Uterus (tissue), 2 donors: Measurements from ENCODE around the gene TRPC4.

Experiments used
- POLR2A ChIP-seq, 2 donors: fragments of 450-650 bp; IDR thresholded peaks; one replicate each; pipeline ENCODE4 v1.6.1; 2016; ENCODE audit warnings: antibody characterized with exemption in 2 of 2, mild to moderate bottlenecking in 1 of 2, moderate library complexity in 1 of 2
- TF ChIP-seq, protein P1 (sequence below), 4 experiments: fragments of 200-600 bp in 2 of 4; fragments of 450-650 bp in 2 of 4; sonication (generic) in 2 of 4; IDR thresholded peaks; one replicate each; pipeline ENCODE4 v1.5.1; 2016 to 2019; ENCODE audit warnings: antibody characterized with exemption in 4 of 4, mild to moderate bottlenecking in 2 of 4, moderate library complexity in 1 of 4

DNA sequence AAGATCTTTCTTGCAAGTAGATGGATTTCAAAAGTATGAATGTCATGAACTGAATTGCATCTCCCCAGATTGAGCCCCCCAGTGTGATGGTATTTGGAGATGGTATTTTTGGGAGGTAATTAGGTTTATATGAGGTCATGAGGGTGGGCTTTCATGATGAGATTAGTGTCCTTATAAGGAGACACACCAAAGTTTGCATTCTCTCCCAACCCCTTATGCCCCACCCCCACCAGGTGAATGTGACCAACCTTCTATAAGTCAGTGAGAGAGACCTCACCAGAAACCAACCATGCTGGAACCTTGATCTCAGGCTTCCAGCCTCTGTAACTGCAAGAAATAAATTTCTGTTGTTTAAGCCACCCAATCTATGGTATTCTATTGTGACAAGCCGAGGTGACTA, 199.7 kb downstream of the TRPC4 start:
- TF ChIP-seq, protein P1, sequence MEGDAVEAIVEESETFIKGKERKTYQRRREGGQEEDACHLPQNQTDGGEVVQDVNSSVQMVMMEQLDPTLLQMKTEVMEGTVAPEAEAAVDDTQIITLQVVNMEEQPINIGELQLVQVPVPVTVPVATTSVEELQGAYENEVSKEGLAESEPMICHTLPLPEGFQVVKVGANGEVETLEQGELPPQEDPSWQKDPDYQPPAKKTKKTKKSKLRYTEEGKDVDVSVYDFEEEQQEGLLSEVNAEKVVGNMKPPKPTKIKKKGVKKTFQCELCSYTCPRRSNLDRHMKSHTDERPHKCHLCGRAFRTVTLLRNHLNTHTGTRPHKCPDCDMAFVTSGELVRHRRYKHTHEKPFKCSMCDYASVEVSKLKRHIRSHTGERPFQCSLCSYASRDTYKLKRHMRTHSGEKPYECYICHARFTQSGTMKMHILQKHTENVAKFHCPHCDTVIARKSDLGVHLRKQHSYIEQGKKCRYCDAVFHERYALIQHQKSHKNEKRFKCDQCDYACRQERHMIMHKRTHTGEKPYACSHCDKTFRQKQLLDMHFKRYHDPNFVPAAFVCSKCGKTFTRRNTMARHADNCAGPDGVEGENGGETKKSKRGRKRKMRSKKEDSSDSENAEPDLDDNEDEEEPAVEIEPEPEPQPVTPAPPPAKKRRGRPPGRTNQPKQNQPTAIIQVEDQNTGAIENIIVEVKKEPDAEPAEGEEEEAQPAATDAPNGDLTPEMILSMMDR (IDR thresholded peaks at IDR 0.05), result no peak
- TF ChIP-seq POLR2A (IDR thresholded peaks at IDR 0.05), result no peak
